ENCODE results near the gene C5. TPM values are rescaled to one million over a fixed set of nuclear protein-coding genes. Genes with fewer than 3 reads are reported as not detected.
A peak's percentile ranks its signal among the peaks of the same experiment; 100 is the strongest.

Gene C5
- polyA plus RNA-seq, 4 donors, result 4.1 to 25.4 (median 7.5) TPM

- Histone ChIP-seq H3K4me3 (ENCODE audit: low read depth in 1 of 3, low read length in 3 of 3) (peak overlapping the region; percentile 63 to 88 (median 80)), H3K27ac (ENCODE audit: low read depth in 1 of 3, low read length in 2 of 3) (peak overlapping the region in 2 of 3 donors; percentile 85 to 90), H3K4me1 (ENCODE audit: control insufficient read depth in 3 of 3, insufficient read depth in 2 of 3, low read depth in 1 of 3, low read length in 2 of 3) (peaks cover 0 to 6% (median 4%) of the 10 kb centered on the region in 3 donors), H3K27me3 (ENCODE audit: control insufficient read depth in 3 of 3, insufficient read depth in 3 of 3, low read length in 3 of 3) (no peaks in the 10 kb centered on the region), H3K36me3 (ENCODE audit: control insufficient read depth in 3 of 3, insufficient read depth in 2 of 3, low read depth in 1 of 3, low read length in 3 of 3) (no peaks in the 10 kb centered on the region), H3K9me3 (ENCODE audit: control insufficient read depth in 2 of 2, insufficient read depth in 1 of 2, low read depth in 1 of 2, low read length in 1 of 2) (no peaks in the 10 kb centered on the region)
- WGBS, 3 donors, result 5 to 7% (median 6%) methylated on average over 19 of the region's 19 CpGs
- FAIRE-seq, result no peak
- peak in 1 of 2 donors; percentile 6 for DNase-seq
Observed at GRCh38 chr9:121075251-121076036, 25.4 kb upstream of the C5 start.

GRCh38 chr9:121074370-121075250, 24.5 kb upstream of the C5 start, which contains the start of gene CNTRL:
TSS of gene CNTRL (plus strand) at chr9:121074955. CDS start at chr9:121088327, 13,372 bp downstream.
- Histone ChIP-seq H3K36me3 (ENCODE audit: control insufficient read depth in 3 of 3, insufficient read depth in 2 of 3, low read depth in 1 of 3, low read length in 3 of 3) (no peaks in the 10 kb centered on the region), H3K4me1 (ENCODE audit: control insufficient read depth in 3 of 3, insufficient read depth in 2 of 3, low read depth in 1 of 3, low read length in 2 of 3) (peaks cover 0 to 6% (median 4%) of the 10 kb centered on the region in 3 donors), H3K27me3 (ENCODE audit: control insufficient read depth in 3 of 3, insufficient read depth in 3 of 3, low read length in 3 of 3) (no peaks in the 10 kb centered on the region), H3K27ac (ENCODE audit: low read depth in 1 of 3, low read length in 2 of 3) (peak within 1 kb of the TSS; percentile 47 to 90 (median 85)), H3K4me3 (ENCODE audit: low read depth in 1 of 3, low read length in 3 of 3) (peak within 1 kb of the TSS; percentile 63 to 88 (median 80)), H3K9me3 (ENCODE audit: control insufficient read depth in 2 of 2, insufficient read depth in 1 of 2, low read depth in 1 of 2, low read length in 1 of 2) (no peaks in the 10 kb centered on the region)
- DNase-seq (peak; percentile 73 to 93), FAIRE-seq (no peak)
- 0 to 1% (median 0%) methylated on average over 81 to 85 of the region's 85 CpGs for WGBS, 3 donors

GRCh38 chr9:121073038-121073437, 23.0 kb upstream of the C5 start:
- DNase-seq, result no peak
- Histone ChIP-seq H3K4me3 (ENCODE audit: low read depth in 1 of 3, low read length in 3 of 3) (no peak overlapping the region), H3K36me3 (ENCODE audit: control insufficient read depth in 3 of 3, insufficient read depth in 2 of 3, low read depth in 1 of 3, low read length in 3 of 3) (no peaks in the 10 kb centered on the region), H3K27me3 (ENCODE audit: control insufficient read depth in 3 of 3, insufficient read depth in 3 of 3, low read length in 3 of 3) (no peaks in the 10 kb centered on the region), H3K9me3 (ENCODE audit: control insufficient read depth in 2 of 2, insufficient read depth in 1 of 2, low read depth in 1 of 2, low read length in 1 of 2) (no peaks in the 10 kb centered on the region), H3K4me1 (ENCODE audit: control insufficient read depth in 3 of 3, insufficient read depth in 2 of 3, low read depth in 1 of 3, low read length in 2 of 3) (peaks cover 0 to 6% (median 4%) of the 10 kb centered on the region in 3 donors), H3K27ac (ENCODE audit: low read depth in 1 of 3, low read length in 2 of 3) (no peak overlapping the region)
- no peak for FAIRE-seq
- 50 to 77% (median 73%) methylated on average over 4 of the region's 4 CpGs for WGBS, 3 donors

GRCh38 chr9:121071756-121072421, 21.8 kb upstream of the C5 start:
- Histone ChIP-seq H3K9me3 (ENCODE audit: control insufficient read depth in 2 of 2, insufficient read depth in 1 of 2, low read depth in 1 of 2, low read length in 1 of 2) (peaks cover 0 to 6% of the 10 kb centered on the region in 2 donors), H3K4me3 (ENCODE audit: low read depth in 1 of 3, low read length in 3 of 3) (peak overlapping the region in 2 of 3 donors; percentile 17 to 54), H3K27me3 (ENCODE audit: control insufficient read depth in 3 of 3, insufficient read depth in 3 of 3, low read length in 3 of 3) (no peaks in the 10 kb centered on the region), H3K27ac (ENCODE audit: low read depth in 1 of 3, low read length in 2 of 3) (peak overlapping the region in 2 of 3 donors; percentile 74 to 76), H3K36me3 (ENCODE audit: control insufficient read depth in 3 of 3, insufficient read depth in 2 of 3, low read depth in 1 of 3, low read length in 3 of 3) (peaks cover 0 to 2% (median 0%) of the 10 kb centered on the region in 3 donors), H3K4me1 (ENCODE audit: control insufficient read depth in 3 of 3, insufficient read depth in 2 of 3, low read depth in 1 of 3, low read length in 2 of 3) (peaks cover 0 to 6% (median 4%) of the 10 kb centered on the region in 3 donors)
- FAIRE-seq, result no peak
- 6 to 18% (median 15%) methylated on average over 16 of the region's 16 CpGs for WGBS, 3 donors
- DNase-seq, result peak; percentile 31 to 61

- no peak for DNase-seq
- Histone ChIP-seq H3K27me3 (ENCODE audit: control insufficient read depth in 3 of 3, insufficient read depth in 3 of 3, low read length in 3 of 3) (no peaks in the 10 kb centered on the region), H3K4me3 (ENCODE audit: low read depth in 1 of 3, low read length in 3 of 3) (peak overlapping the region in 1 of 3 donors; percentile 54), H3K36me3 (ENCODE audit: control insufficient read depth in 3 of 3, insufficient read depth in 2 of 3, low read depth in 1 of 3, low read length in 3 of 3) (peaks cover 0 to 3% (median 0%) of the 10 kb centered on the region in 3 donors), H3K27ac (ENCODE audit: low read depth in 1 of 3, low read length in 2 of 3) (peak overlapping the region in 1 of 3 donors; percentile 74), H3K9me3 (ENCODE audit: control insufficient read depth in 2 of 2, insufficient read depth in 1 of 2, low read depth in 1 of 2, low read length in 1 of 2) (peaks cover 0 to 6% of the 10 kb centered on the region in 2 donors), H3K4me1 (ENCODE audit: control insufficient read depth in 3 of 3, insufficient read depth in 2 of 3, low read depth in 1 of 3, low read length in 2 of 3) (peaks cover 0 to 6% (median 4%) of the 10 kb centered on the region in 3 donors)
- FAIRE-seq, result no peak
- WGBS, 3 donors, result 95 to 100% (median 98%) methylated on average over 2 of the region's 2 CpGs
Observed at GRCh38 chr9:121071370-121071755, 21.3 kb upstream of the C5 start.

GRCh38 chr9:121069396-121069795, 19.3 kb upstream of the C5 start:
- peaks cover 0 to 3% (median 0%) of the 10 kb centered on the region in 3 donors for H3K36me3 ChIP-seq (ENCODE audit: control insufficient read depth in 3 of 3, insufficient read depth in 2 of 3, low read depth in 1 of 3, low read length in 3 of 3)
- 75 to 100% (median 100%) methylated on average over 1 of the region's 1 CpG for WGBS, 3 donors
- FAIRE-seq (no peak), DNase-seq (no peak)
- H3K4me1 ChIP-seq (ENCODE audit: control insufficient read depth in 3 of 3, insufficient read depth in 2 of 3, low read depth in 1 of 3, low read length in 2 of 3), result peaks cover 0 to 6% (median 4%) of the 10 kb centered on the region in 3 donors
- no peak overlapping the region for H3K27ac ChIP-seq (ENCODE audit: low read depth in 1 of 3, low read length in 2 of 3)
- no peaks in the 10 kb centered on the region for H3K27me3 ChIP-seq (ENCODE audit: control insufficient read depth in 3 of 3, insufficient read depth in 3 of 3, low read length in 3 of 3)
- peaks cover 0 to 6% of the 10 kb centered on the region in 2 donors for H3K9me3 ChIP-seq (ENCODE audit: control insufficient read depth in 2 of 2, insufficient read depth in 1 of 2, low read depth in 1 of 2, low read length in 1 of 2)
- H3K4me3 ChIP-seq (ENCODE audit: low read depth in 1 of 3, low read length in 3 of 3), result no peak overlapping the region

GRCh38 chr9:121067640-121068039, 17.6 kb upstream of the C5 start:
- Histone ChIP-seq H3K9me3 (ENCODE audit: control insufficient read depth in 2 of 2, insufficient read depth in 1 of 2, low read depth in 1 of 2, low read length in 1 of 2) (peaks cover 0 to 6% of the 10 kb centered on the region in 2 donors), H3K27ac (ENCODE audit: low read depth in 1 of 3, low read length in 2 of 3) (no peak overlapping the region), H3K27me3 (ENCODE audit: control insufficient read depth in 3 of 3, insufficient read depth in 3 of 3, low read length in 3 of 3) (no peaks in the 10 kb centered on the region), H3K4me3 (ENCODE audit: low read depth in 1 of 3, low read length in 3 of 3) (no peak overlapping the region), H3K36me3 (ENCODE audit: control insufficient read depth in 3 of 3, insufficient read depth in 2 of 3, low read depth in 1 of 3, low read length in 3 of 3) (peaks cover 0 to 3% (median 0%) of the 10 kb centered on the region in 3 donors), H3K4me1 (ENCODE audit: control insufficient read depth in 3 of 3, insufficient read depth in 2 of 3, low read depth in 1 of 3, low read length in 2 of 3) (no peaks in the 10 kb centered on the region)
- FAIRE-seq, result no peak
- 82% methylated on average over 2 of the region's 2 CpGs for WGBS, 3 donors
- no peak for DNase-seq

- Histone ChIP-seq H3K9me3 (ENCODE audit: control insufficient read depth in 2 of 2, insufficient read depth in 1 of 2, low read depth in 1 of 2, low read length in 1 of 2) (peaks cover 0 to 6% of the 10 kb centered on the region in 2 donors), H3K27me3 (ENCODE audit: control insufficient read depth in 3 of 3, insufficient read depth in 3 of 3, low read length in 3 of 3) (no peaks in the 10 kb centered on the region), H3K4me1 (ENCODE audit: control insufficient read depth in 3 of 3, insufficient read depth in 2 of 3, low read depth in 1 of 3, low read length in 2 of 3) (no peaks in the 10 kb centered on the region), H3K27ac (ENCODE audit: low read depth in 1 of 3, low read length in 2 of 3) (no peak overlapping the region), H3K4me3 (ENCODE audit: low read depth in 1 of 3, low read length in 3 of 3) (no peak overlapping the region), H3K36me3 (ENCODE audit: control insufficient read depth in 3 of 3, insufficient read depth in 2 of 3, low read depth in 1 of 3, low read length in 3 of 3) (peaks cover 0 to 3% (median 0%) of the 10 kb centered on the region in 3 donors)
- 100% methylated on average over 1 of the region's 1 CpG for WGBS, 3 donors
- DNase-seq, result no peak
- no peak for FAIRE-seq
Observed at GRCh38 chr9:121066850-121067249, 16.8 kb upstream of the C5 start.
